CD4-positive, alpha-beta T cell treated with Interleukin-15 for 4 hours (primary cell): ENCODE data around the gene DDX39A.
"Not testable (repeated sequence)": the region's sequence is repeated elsewhere in the genome, so short reads cannot be mapped to it uniquely, and the experiment has no call there.

Source experiments
- DNase-seq: peaks from one replicate; pipeline ENCODE4 v3.0.0-alpha.2; 2020; ENCODE audit warnings: low spot score

Gene DDX39A

GRCh38 chr19:14385492-14385891 is 33.6 kb downstream of the DDX39A start:
- DNase-seq, result no peak

GRCh38 chr19:14383661-14384555 is 35.2 kb downstream of the DDX39A start:
- peak; percentile 79 for DNase-seq

- DNase-seq, result peak; percentile 94
Observed at GRCh38 chr19:14381689-14382474, 37.3 kb downstream of the DDX39A start.

GRCh38 chr19:14379294-14380065 is 39.7 kb downstream of the DDX39A start:
- no peak for DNase-seq

GRCh38 chr19:14378890-14379289 is 40.3 kb downstream of the DDX39A start:
- DNase-seq, result no peak

GRCh38 chr19:14377883-14378328 is 41.2 kb downstream of the DDX39A start:
- DNase-seq, result no peak

- DNase-seq, result no peak
Observed at GRCh38 chr19:14375582-14376291, 43.4 kb downstream of the DDX39A start.

- peak; percentile 96 for DNase-seq
Observed at GRCh38 chr19:14375055-14375581, 44.0 kb downstream of the DDX39A start.

- not testable (repeated sequence) for DNase-seq
Observed at GRCh38 chr19:14374313-14374712, 44.8 kb downstream of the DDX39A start.

GRCh38 chr19:14372384-14373077 is 46.6 kb downstream of the DDX39A start:
- not testable (repeated sequence) for DNase-seq

- DNase-seq, result no peak
Observed at GRCh38 chr19:14371301-14371821, 47.8 kb downstream of the DDX39A start.

- no peak for DNase-seq
Observed at GRCh38 chr19:14370940-14371280, 48.2 kb downstream of the DDX39A start.

GRCh38 chr19:14370169-14370939 is 48.8 kb downstream of the DDX39A start:
- peak; percentile 67 for DNase-seq

- DNase-seq, result peak; percentile 92
Observed at GRCh38 chr19:14369399-14370168, 49.6 kb downstream of the DDX39A start.

- DNase-seq, result peak; percentile 90
Observed at GRCh38 chr19:14368011-14368513, 51.1 kb downstream of the DDX39A start.

- no peak for DNase-seq
Observed at GRCh38 chr19:14367016-14367415, 52.1 kb downstream of the DDX39A start.

- peak; percentile 95 for DNase-seq
Observed at GRCh38 chr19:14366529-14366928, 52.6 kb downstream of the DDX39A start.

- not testable (repeated sequence) for DNase-seq
Observed at GRCh38 chr19:14364098-14364443, 55.1 kb downstream of the DDX39A start.
